GM23338 (cell line): Measurements from ENCODE around the gene C10orf105. TPM values are rescaled to one million over a fixed set of nuclear protein-coding genes. Genes with fewer than 3 reads are reported as not detected.
A peak's percentile ranks its signal among the peaks of the same experiment; 100 is the strongest.

Source experiments
- ATAC-seq: fragments of 200-7000 bp; cut with Tn5 transposase; 3 replicates; pipeline ENCODE4 v1.9.1; 2020
- DNase-seq: peaks from one replicate; pipeline ENCODE4 v3.0.0-alpha.2; 2015; ENCODE audit warnings: low spot score
- H2AFZ ChIP-seq: fragments of 200-600 bp; sonication (generic); 2 replicates; pipeline ENCODE4 v1.8.0; 2016; ENCODE audit warnings: antibody characterized with exemption, mild to moderate bottlenecking, moderate library complexity
- H3F3A ChIP-seq: fragments of 200-600 bp; sonication (generic); replicated peaks from 2 replicates; pipeline ENCODE4 v1.8.0; 2017; ENCODE audit warnings: antibody characterized with exemption, mixed run types, low read depth
- H3K27ac ChIP-seq: fragments of 200-600 bp; sonication (generic); 2 replicates; pipeline ENCODE4 v1.6.1; 2016; ENCODE audit warnings: low read depth
- H3K27me3 ChIP-seq: fragments of 200-600 bp; sonication (generic); 2 replicates; pipeline ENCODE4 v1.8.0; 2016; ENCODE audit warnings: mild to moderate bottlenecking, mixed run types, moderate library complexity; ENCODE audit not compliant: insufficient read depth
- H3K36me3 ChIP-seq: fragments of 200-600 bp; sonication (generic); 2 replicates; pipeline ENCODE4 v1.8.0; 2016; ENCODE audit warnings: mild to moderate bottlenecking; ENCODE audit not compliant: insufficient read depth
- H3K4me1 ChIP-seq: fragments of 200-600 bp; sonication (generic); 2 replicates; pipeline ENCODE4 v1.8.0; 2016; ENCODE audit warnings: mild to moderate bottlenecking, moderate library complexity; ENCODE audit not compliant: insufficient read depth
- H3K4me2 ChIP-seq: fragments of 200-600 bp; sonication (generic); 2 replicates; pipeline ENCODE4 v1.7.1; 2017; ENCODE audit warnings: mixed run types
- H3K4me3 ChIP-seq: fragments of 200-600 bp; sonication (generic); 2 replicates; pipeline ENCODE4 v1.6.1; 2016; ENCODE audit warnings: mixed run types
- H3K79me2 ChIP-seq: fragments of 200-600 bp; sonication (generic); replicated peaks from 2 replicates; pipeline ENCODE4 v1.8.0; 2017; ENCODE audit warnings: mild to moderate bottlenecking; ENCODE audit not compliant: insufficient read depth
- H3K9me2 ChIP-seq: fragments of 200-600 bp; sonication (generic); 2 replicates; pipeline ENCODE4 v1.8.0; 2017; ENCODE audit not compliant: insufficient read depth
- H4K20me1 ChIP-seq: fragments of 200-600 bp; sonication (generic); replicated peaks from 2 replicates; pipeline ENCODE4 v1.8.0; 2017; ENCODE audit warnings: mild to moderate bottlenecking; ENCODE audit not compliant: insufficient read depth
- H3K27ac Mint-ChIP-seq: 2 replicates; pipeline ENCODE4 v1.8.0; 2020; ENCODE audit warnings: inconsistent platforms, mild to moderate bottlenecking, moderate library complexity, mixed read lengths
- H3K27me3 Mint-ChIP-seq: 3 replicates; pipeline ENCODE4 v1.8.0; 2022; ENCODE audit warnings: low read depth, mild to moderate bottlenecking, moderate library complexity, mixed read lengths, inconsistent platforms; ENCODE audit not compliant: insufficient read depth, poor library complexity
- H3K36me3 Mint-ChIP-seq: 3 replicates; pipeline ENCODE4 v1.8.0; 2021; ENCODE audit warnings: low read depth, mild to moderate bottlenecking, inconsistent platforms, moderate library complexity, mixed read lengths
- H3K4me1 Mint-ChIP-seq: 3 replicates; pipeline ENCODE4 v1.8.0; 2020; ENCODE audit warnings: mild to moderate bottlenecking, inconsistent platforms, mixed read lengths
- H3K4me3 Mint-ChIP-seq: 3 replicates; pipeline ENCODE4 v1.8.0; 2021; ENCODE audit warnings: moderate library complexity, mild to moderate bottlenecking, inconsistent platforms, mixed read lengths
- H3K9me3 Mint-ChIP-seq: 3 replicates; pipeline ENCODE4 v1.8.0; 2020; ENCODE audit warnings: moderate library complexity, mild to moderate bottlenecking, inconsistent platforms, mixed read lengths
- CREB1 ChIP-seq: fragments of 250-450 bp; sonication (Bioruptor Pico); IDR thresholded peaks from 2 replicates; pipeline ENCODE4 v1.5.0; 2020; ENCODE audit warnings: low read depth, mild to moderate bottlenecking, moderate library complexity
- EZH2 ChIP-seq: fragments of 200-600 bp; sonication (generic); IDR thresholded peaks from one replicate; pipeline ENCODE4 v1.8.0; 2017; ENCODE audit warnings: antibody characterized with exemption, mild to moderate bottlenecking, low read depth; ENCODE audit not compliant: unreplicated experiment
- EZH2phosphoT487 ChIP-seq: fragments of 200-600 bp; sonication (generic); IDR thresholded peaks from one replicate; pipeline ENCODE4 v1.8.1; 2018; ENCODE audit warnings: antibody characterized with exemption; ENCODE audit not compliant: unreplicated experiment
- NANOG ChIP-seq: IDR thresholded peaks from 2 replicates; pipeline ENCODE4 v1.6.1; 2016; ENCODE audit warnings: antibody characterized with exemption, borderline replicate concordance
- POLR2AphosphoS5 ChIP-seq: IDR thresholded peaks from 2 replicates; pipeline ENCODE4 v1.6.1; 2016; ENCODE audit warnings: antibody characterized with exemption, low read depth
- STAT1 ChIP-seq: IDR thresholded peaks from one replicate; pipeline ENCODE4 v1.6.1; 2016; ENCODE audit warnings: antibody characterized with exemption; ENCODE audit not compliant: unreplicated experiment
- ZNF114 ChIP-seq: fragments of 250-450 bp; sonication (Bioruptor Pico); IDR thresholded peaks from 2 replicates; pipeline ENCODE4 v1.5.0; 2020; ENCODE audit warnings: mild to moderate bottlenecking, moderate library complexity
- ZNF331 ChIP-seq: fragments of 250-450 bp; sonication (Bioruptor Pico); IDR thresholded peaks from 2 replicates; pipeline ENCODE4 v1.5.0; 2020; ENCODE audit warnings: low read depth, mild to moderate bottlenecking, moderate library complexity
- ZNF462 ChIP-seq: fragments of 250-450 bp; sonication (Bioruptor Pico); IDR thresholded peaks from 2 replicates; pipeline ENCODE4 v1.5.0; 2020; ENCODE audit warnings: mild to moderate bottlenecking, moderate library complexity
- polyA plus RNA-seq: library from polyadenylated mRNA; unstranded; fragments of >200 nt; fragmentation: Nextera tagmentation; extraction: Ambion mirVana; gene quantifications from 2 replicates; pipeline ENCODE4 v1.2.1, GENCODE V29; 2016
- total RNA-seq: library from RNA; depleted of rRNA; stranded (reverse); fragments of >200 nt; shearing (Covaris generic); gene quantifications from 2 replicates; pipeline ENCODE4 v1.2.3, GENCODE V29; 2014
- TF ChIP-seq, protein P1 (sequence below): IDR thresholded peaks from one replicate; pipeline ENCODE4 v1.6.1; 2018; ENCODE audit warnings: antibody characterized with exemption; ENCODE audit not compliant: unreplicated experiment

C10orf105 gene
- total and polyA plus RNA-seq, 2 experiments from 2014 or later: 0.15 to 0.17 TPM

DNA sequence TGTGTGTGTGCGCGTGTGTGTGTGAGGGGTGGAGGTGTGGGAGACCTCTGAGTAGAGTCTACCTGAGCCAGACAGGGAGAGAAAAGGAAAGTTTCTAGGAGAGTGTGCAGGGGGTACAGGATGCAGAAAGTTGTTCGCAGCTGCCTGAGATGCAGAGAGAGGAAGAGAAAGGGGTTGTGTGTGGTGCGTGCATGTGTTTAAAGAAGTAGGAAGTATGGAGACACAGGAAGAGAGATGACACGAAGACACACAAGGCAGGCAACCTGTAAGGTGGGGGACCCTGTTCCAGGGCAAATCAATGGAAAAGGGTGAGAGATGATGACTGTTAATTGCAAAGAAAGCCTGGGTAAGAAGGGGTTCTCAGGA lies 52.2 kb downstream of the C10orf105 start:
- H3K4me3 Mint-ChIP-seq: no peak overlapping the region
- peaks cover 34% of the 10 kb centered on the region for H3K4me1 Mint-ChIP-seq
- no peaks in the 10 kb centered on the region for H3K36me3 Mint-ChIP-seq
- Histone ChIP-seq H3K79me2 (no peaks in the 10 kb centered on the region), H4K20me1 (no peaks in the 10 kb centered on the region), H3K4me1 (peaks cover 6% of the 10 kb centered on the region; the same call in 1 of the 2 replicates), H3K4me3 (no peak overlapping the region), H3K27me3 (no peaks in the 10 kb centered on the region), H2AFZ (no peak overlapping the region), H3K36me3 (no peaks in the 10 kb centered on the region), H3K4me2 (no peak overlapping the region), H3F3A (no peaks in the 10 kb centered on the region), H3K27ac (no peak overlapping the region), H3K9me2 (no peaks in the 10 kb centered on the region)
- H3K27me3 Mint-ChIP-seq: peaks cover 14% of the 10 kb centered on the region
- no peak for DNase-seq
- no peak overlapping the region for H3K27ac Mint-ChIP-seq
- no peak for ATAC-seq
- TF ChIP-seq EZH2: no peak
- no peak for TF ChIP-seq NANOG
- H3K9me3 Mint-ChIP-seq: no peaks in the 10 kb centered on the region

DNA sequence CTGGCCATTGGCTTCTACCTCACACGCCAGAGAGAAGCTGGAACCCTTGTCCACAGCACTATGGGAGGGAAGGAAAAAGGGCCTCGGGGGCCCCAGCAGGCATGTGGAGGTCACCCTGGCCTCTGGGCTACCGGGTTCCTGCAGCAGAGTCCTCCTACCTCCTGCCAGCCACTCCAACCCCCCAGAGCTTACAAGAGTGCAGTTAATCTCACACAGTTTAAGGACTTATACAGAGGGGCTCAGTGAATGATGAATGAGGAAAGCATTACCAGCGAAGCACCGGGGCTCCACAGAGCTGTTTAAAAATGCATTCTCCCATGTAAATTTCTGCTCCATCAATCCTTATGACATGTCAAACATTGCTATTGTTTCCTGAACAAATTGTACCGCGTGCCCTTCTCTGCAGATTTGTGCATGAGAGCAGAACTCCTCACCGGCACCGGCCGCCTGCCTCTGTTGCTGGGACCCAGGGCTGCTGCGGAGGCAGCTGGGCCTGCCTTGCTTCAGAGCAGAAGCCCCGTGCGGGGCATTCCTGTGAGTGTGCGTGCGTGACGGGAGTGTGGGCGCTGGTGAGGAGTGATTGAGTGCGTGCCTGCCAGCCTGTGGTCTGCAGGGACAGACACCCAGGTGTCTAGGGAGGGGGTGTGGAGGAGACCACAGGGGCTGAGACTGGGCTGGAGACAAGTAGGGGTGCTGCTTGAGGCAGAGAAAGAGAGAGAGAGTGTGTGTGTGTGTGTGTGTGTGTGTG lies 52.8 kb downstream of the C10orf105 start:
- no peaks in the 10 kb centered on the region for H4K20me1 ChIP-seq
- no peaks in the 10 kb centered on the region for H3K27me3 ChIP-seq
- H3K4me3 Mint-ChIP-seq: no peak overlapping the region
- no peaks in the 10 kb centered on the region for H3F3A ChIP-seq
- no peaks in the 10 kb centered on the region for H3K9me2 ChIP-seq
- no peak overlapping the region for H2AFZ ChIP-seq
- no peaks in the 10 kb centered on the region for H3K79me2 ChIP-seq
- H3K27me3 Mint-ChIP-seq: peaks cover 14% of the 10 kb centered on the region
- no peaks in the 10 kb centered on the region for H3K36me3 Mint-ChIP-seq
- no peak overlapping the region for H3K4me2 ChIP-seq
- no peak for DNase-seq
- no peaks in the 10 kb centered on the region for H3K36me3 ChIP-seq
- no peak overlapping the region for H3K27ac Mint-ChIP-seq
- peak; percentile 20; the same call in 2 of the 3 replicates for ATAC-seq
- H3K9me3 Mint-ChIP-seq: no peaks in the 10 kb centered on the region
- peaks cover 6% of the 10 kb centered on the region; the same call in 1 of the 2 replicates for H3K4me1 ChIP-seq
- H3K27ac ChIP-seq: no peak overlapping the region
- H3K4me3 ChIP-seq: no peak overlapping the region
- H3K4me1 Mint-ChIP-seq: peaks cover 38% of the 10 kb centered on the region
- no peak for TF ChIP-seq CREB1
- TF ChIP-seq ZNF114: no peak
- no peak for TF ChIP-seq EZH2phosphoT487
- TF ChIP-seq POLR2AphosphoS5: no peak
- TF ChIP-seq ZNF331 (CRISPR knock-in tag): no peak
- TF ChIP-seq NANOG: no peak
- TF ChIP-seq EZH2: no peak
- no peak for TF ChIP-seq ZNF462
- no peak for TF ChIP-seq STAT1
- TF ChIP-seq, protein P1, sequence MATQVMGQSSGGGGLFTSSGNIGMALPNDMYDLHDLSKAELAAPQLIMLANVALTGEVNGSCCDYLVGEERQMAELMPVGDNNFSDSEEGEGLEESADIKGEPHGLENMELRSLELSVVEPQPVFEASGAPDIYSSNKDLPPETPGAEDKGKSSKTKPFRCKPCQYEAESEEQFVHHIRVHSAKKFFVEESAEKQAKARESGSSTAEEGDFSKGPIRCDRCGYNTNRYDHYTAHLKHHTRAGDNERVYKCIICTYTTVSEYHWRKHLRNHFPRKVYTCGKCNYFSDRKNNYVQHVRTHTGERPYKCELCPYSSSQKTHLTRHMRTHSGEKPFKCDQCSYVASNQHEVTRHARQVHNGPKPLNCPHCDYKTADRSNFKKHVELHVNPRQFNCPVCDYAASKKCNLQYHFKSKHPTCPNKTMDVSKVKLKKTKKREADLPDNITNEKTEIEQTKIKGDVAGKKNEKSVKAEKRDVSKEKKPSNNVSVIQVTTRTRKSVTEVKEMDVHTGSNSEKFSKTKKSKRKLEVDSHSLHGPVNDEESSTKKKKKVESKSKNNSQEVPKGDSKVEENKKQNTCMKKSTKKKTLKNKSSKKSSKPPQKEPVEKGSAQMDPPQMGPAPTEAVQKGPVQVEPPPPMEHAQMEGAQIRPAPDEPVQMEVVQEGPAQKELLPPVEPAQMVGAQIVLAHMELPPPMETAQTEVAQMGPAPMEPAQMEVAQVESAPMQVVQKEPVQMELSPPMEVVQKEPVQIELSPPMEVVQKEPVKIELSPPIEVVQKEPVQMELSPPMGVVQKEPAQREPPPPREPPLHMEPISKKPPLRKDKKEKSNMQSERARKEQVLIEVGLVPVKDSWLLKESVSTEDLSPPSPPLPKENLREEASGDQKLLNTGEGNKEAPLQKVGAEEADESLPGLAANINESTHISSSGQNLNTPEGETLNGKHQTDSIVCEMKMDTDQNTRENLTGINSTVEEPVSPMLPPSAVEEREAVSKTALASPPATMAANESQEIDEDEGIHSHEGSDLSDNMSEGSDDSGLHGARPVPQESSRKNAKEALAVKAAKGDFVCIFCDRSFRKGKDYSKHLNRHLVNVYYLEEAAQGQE: no peak
